GM23338 (cell line): ENCODE results near the gene LONRF3. TPM values are rescaled to one million over a fixed set of nuclear protein-coding genes. Genes with fewer than 3 reads are reported as not detected.

Source experiments
- ATAC-seq: fragments of 200-7000 bp; cut with Tn5 transposase; 3 replicates; pipeline ENCODE4 v1.9.1; 2020
- DNase-seq: peaks from one replicate; pipeline ENCODE4 v3.0.0-alpha.2; 2015; ENCODE audit warnings: low spot score
- H2AFZ ChIP-seq: fragments of 200-600 bp; sonication (generic); 2 replicates; pipeline ENCODE4 v1.8.0; 2016; ENCODE audit warnings: antibody characterized with exemption, mild to moderate bottlenecking, moderate library complexity
- H3F3A ChIP-seq: fragments of 200-600 bp; sonication (generic); replicated peaks from 2 replicates; pipeline ENCODE4 v1.8.0; 2017; ENCODE audit warnings: antibody characterized with exemption, mixed run types, low read depth
- H3K27ac ChIP-seq: fragments of 200-600 bp; sonication (generic); 2 replicates; pipeline ENCODE4 v1.6.1; 2016; ENCODE audit warnings: low read depth
- H3K27me3 ChIP-seq: fragments of 200-600 bp; sonication (generic); 2 replicates; pipeline ENCODE4 v1.8.0; 2016; ENCODE audit warnings: mild to moderate bottlenecking, mixed run types, moderate library complexity; ENCODE audit not compliant: insufficient read depth
- H3K36me3 ChIP-seq: fragments of 200-600 bp; sonication (generic); 2 replicates; pipeline ENCODE4 v1.8.0; 2016; ENCODE audit warnings: mild to moderate bottlenecking; ENCODE audit not compliant: insufficient read depth
- H3K4me1 ChIP-seq: fragments of 200-600 bp; sonication (generic); 2 replicates; pipeline ENCODE4 v1.8.0; 2016; ENCODE audit warnings: mild to moderate bottlenecking, moderate library complexity; ENCODE audit not compliant: insufficient read depth
- H3K4me2 ChIP-seq: fragments of 200-600 bp; sonication (generic); 2 replicates; pipeline ENCODE4 v1.7.1; 2017; ENCODE audit warnings: mixed run types
- H3K4me3 ChIP-seq: fragments of 200-600 bp; sonication (generic); 2 replicates; pipeline ENCODE4 v1.6.1; 2016; ENCODE audit warnings: mixed run types
- H3K79me2 ChIP-seq: fragments of 200-600 bp; sonication (generic); replicated peaks from 2 replicates; pipeline ENCODE4 v1.8.0; 2017; ENCODE audit warnings: mild to moderate bottlenecking; ENCODE audit not compliant: insufficient read depth
- H3K9me2 ChIP-seq: fragments of 200-600 bp; sonication (generic); 2 replicates; pipeline ENCODE4 v1.8.0; 2017; ENCODE audit not compliant: insufficient read depth
- H4K20me1 ChIP-seq: fragments of 200-600 bp; sonication (generic); replicated peaks from 2 replicates; pipeline ENCODE4 v1.8.0; 2017; ENCODE audit warnings: mild to moderate bottlenecking; ENCODE audit not compliant: insufficient read depth
- H3K27ac Mint-ChIP-seq: 2 replicates; pipeline ENCODE4 v1.8.0; 2020; ENCODE audit warnings: inconsistent platforms, mild to moderate bottlenecking, moderate library complexity, mixed read lengths
- H3K27me3 Mint-ChIP-seq: 3 replicates; pipeline ENCODE4 v1.8.0; 2022; ENCODE audit warnings: low read depth, mild to moderate bottlenecking, moderate library complexity, mixed read lengths, inconsistent platforms; ENCODE audit not compliant: insufficient read depth, poor library complexity
- H3K36me3 Mint-ChIP-seq: 3 replicates; pipeline ENCODE4 v1.8.0; 2021; ENCODE audit warnings: low read depth, mild to moderate bottlenecking, inconsistent platforms, moderate library complexity, mixed read lengths
- H3K4me1 Mint-ChIP-seq: 3 replicates; pipeline ENCODE4 v1.8.0; 2020; ENCODE audit warnings: mild to moderate bottlenecking, inconsistent platforms, mixed read lengths
- H3K4me3 Mint-ChIP-seq: 3 replicates; pipeline ENCODE4 v1.8.0; 2021; ENCODE audit warnings: moderate library complexity, mild to moderate bottlenecking, inconsistent platforms, mixed read lengths
- H3K9me3 Mint-ChIP-seq: 3 replicates; pipeline ENCODE4 v1.8.0; 2020; ENCODE audit warnings: moderate library complexity, mild to moderate bottlenecking, inconsistent platforms, mixed read lengths
- CREB1 ChIP-seq: fragments of 250-450 bp; sonication (Bioruptor Pico); IDR thresholded peaks from 2 replicates; pipeline ENCODE4 v1.5.0; 2020; ENCODE audit warnings: low read depth, mild to moderate bottlenecking, moderate library complexity
- CTCF ChIP-seq, 2 experiments: fragments of 200-600 bp in 1 of 2; sonication (generic) in 1 of 2; conservative IDR thresholded peaks; 2 replicates each; pipeline versions ENCODE4 v1.5.1 to v1.6.1; 2016 to 2017; ENCODE audit warnings: antibody characterized with exemption in 2 of 2, low read depth in 2 of 2, mild to moderate bottlenecking in 2 of 2, moderate library complexity in 1 of 2
- ETS1 ChIP-seq: IDR thresholded peaks from 2 replicates; pipeline ENCODE4 v1.6.1; 2016; ENCODE audit warnings: antibody characterized with exemption
- JUNB ChIP-seq: IDR thresholded peaks from one replicate; pipeline ENCODE4 v1.6.1; 2016; ENCODE audit warnings: antibody characterized with exemption; ENCODE audit not compliant: unreplicated experiment
- NANOG ChIP-seq: IDR thresholded peaks from 2 replicates; pipeline ENCODE4 v1.6.1; 2016; ENCODE audit warnings: antibody characterized with exemption, borderline replicate concordance
- REST ChIP-seq: IDR thresholded peaks from one replicate; pipeline ENCODE4 v1.6.1; 2018; ENCODE audit warnings: antibody characterized with exemption; ENCODE audit not compliant: unreplicated experiment
- STAT1 ChIP-seq: IDR thresholded peaks from one replicate; pipeline ENCODE4 v1.6.1; 2016; ENCODE audit warnings: antibody characterized with exemption; ENCODE audit not compliant: unreplicated experiment
- ZNF114 ChIP-seq: fragments of 250-450 bp; sonication (Bioruptor Pico); IDR thresholded peaks from 2 replicates; pipeline ENCODE4 v1.5.0; 2020; ENCODE audit warnings: mild to moderate bottlenecking, moderate library complexity
- ZNF462 ChIP-seq: fragments of 250-450 bp; sonication (Bioruptor Pico); IDR thresholded peaks from 2 replicates; pipeline ENCODE4 v1.5.0; 2020; ENCODE audit warnings: mild to moderate bottlenecking, moderate library complexity
- polyA plus RNA-seq: library from polyadenylated mRNA; unstranded; fragments of >200 nt; fragmentation: Nextera tagmentation; extraction: Ambion mirVana; gene quantifications from 2 replicates; pipeline ENCODE4 v1.2.1, GENCODE V29; 2016
- total RNA-seq: library from RNA; depleted of rRNA; stranded (reverse); fragments of >200 nt; shearing (Covaris generic); gene quantifications from 2 replicates; pipeline ENCODE4 v1.2.3, GENCODE V29; 2014

Gene LONRF3
- total and polyA plus RNA-seq, 2 experiments from 2014 or later: 0.10 TPM; not detected in 1

GRCh38 chrX:119055687-119056086 lies 81.3 kb downstream of the LONRF3 start:
- no peak for TF ChIP-seq ZNF114 (CRISPR knock-in tag)
- TF ChIP-seq CREB1 (CRISPR knock-in tag): no peak
- TF ChIP-seq REST: no peak
- no peak for TF ChIP-seq ZNF462
- TF ChIP-seq ETS1: no peak
- no peak for TF ChIP-seq CTCF (conservative IDR thresholded peaks at IDR 0.05; ENCODE audit: low read depth in 2 of 2)
- TF ChIP-seq STAT1: no peak
- no peak for TF ChIP-seq JUNB
- no peak for TF ChIP-seq NANOG
- no peaks in the 10 kb centered on the region for H3K27me3 ChIP-seq

More at GRCh38 chrX:119055687-119056086, 81.3 kb downstream of the LONRF3 start:
- H3F3A ChIP-seq: no peaks in the 10 kb centered on the region
- H3K27me3 Mint-ChIP-seq: no peaks in the 10 kb centered on the region
- no peak overlapping the region for H3K4me3 Mint-ChIP-seq
- no peaks in the 10 kb centered on the region for H3K36me3 ChIP-seq
- no peak overlapping the region for H3K27ac ChIP-seq
- DNase-seq (no peak), ATAC-seq (no peak)
- H3K4me3 ChIP-seq: no peak overlapping the region
- H3K79me2 ChIP-seq: no peaks in the 10 kb centered on the region
- H3K9me2 ChIP-seq: no peaks in the 10 kb centered on the region
- H3K4me2 ChIP-seq: no peak overlapping the region
- H3K9me3 Mint-ChIP-seq: no peaks in the 10 kb centered on the region
- no peak overlapping the region for H2AFZ ChIP-seq
- H3K4me1 Mint-ChIP-seq: no peaks in the 10 kb centered on the region
- H3K36me3 Mint-ChIP-seq: no peaks in the 10 kb centered on the region
- no peaks in the 10 kb centered on the region for H4K20me1 ChIP-seq
- no peaks in the 10 kb centered on the region for H3K4me1 ChIP-seq
- no peak overlapping the region for H3K27ac Mint-ChIP-seq
